ENCODE data around the gene ADGRF5.

Gene ADGRF5

GRCh38 chr6:46815130-46815529 lies 106.6 kb downstream of the ADGRF5 start:
- DNase-seq (ENCODE audit: low spot score), result no peak

GRCh38 chr6:46808806-46809205 lies 112.9 kb downstream of the ADGRF5 start:
- no peak for DNase-seq (ENCODE audit: low spot score)

Data from AG08395 (cell line).